ENCODE results near the gene PPM1J. TPM values are rescaled to one million over a fixed set of nuclear protein-coding genes. Genes with fewer than 3 reads are reported as not detected.

The PPM1J gene
- total RNA-seq, 4 donors from 2014 or later, result 0.42 to 3.6 (median 2.3) TPM

DNA sequence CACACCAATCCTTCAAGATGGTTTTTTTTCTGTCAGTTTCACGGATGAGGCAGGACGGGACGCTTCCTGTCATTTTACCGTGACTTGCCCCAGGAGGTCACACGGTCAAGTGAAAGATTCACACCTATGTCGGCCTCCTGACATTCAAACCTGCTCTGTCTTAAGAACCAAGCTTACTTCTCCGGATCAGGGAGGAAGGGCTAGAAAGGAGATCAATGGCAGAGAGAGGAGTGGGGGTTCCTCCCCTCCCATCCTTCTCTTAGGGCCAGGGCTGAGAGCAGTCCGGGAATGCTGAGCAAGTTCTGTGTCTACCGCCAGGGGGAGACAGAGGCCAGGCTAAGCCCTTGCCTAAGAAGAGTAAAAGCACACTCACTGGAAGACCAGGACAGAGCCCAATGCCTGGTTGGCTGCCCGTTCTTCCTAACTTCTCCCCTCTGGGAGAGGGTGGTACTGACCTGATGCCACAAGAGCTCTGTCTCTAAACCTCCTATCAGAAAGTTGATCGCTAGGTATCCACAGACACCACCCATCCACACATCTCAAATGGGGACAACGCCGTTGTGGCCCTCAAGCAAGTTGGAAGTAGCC lies 1.1 kb upstream of the PPM1J start:
- H3K27me3 ChIP-seq, result peaks cover 0 to 15% (median 0%) of the 10 kb centered on the region in 4 donors
- peak; percentile 96 for DNase-seq (ENCODE audit: extremely low spot score)
- H3K36me3 ChIP-seq, result no peaks in the 10 kb centered on the region
- peaks cover 18 to 44% (median 33%) of the 10 kb centered on the region in 4 donors for H3K4me1 ChIP-seq
- 17% methylated on average over 13 of the region's 13 CpGs for WGBS
- H3K9me3 ChIP-seq, result no peaks in the 10 kb centered on the region
- H3K4me3 ChIP-seq, result peak overlapping the region; percentile 68 to 81 (median 71)
- H3K27ac ChIP-seq (replicated peaks in 1 of 4), result peak overlapping the region; percentile 65 to 81 (median 75)
- TF ChIP-seq, protein P1, sequence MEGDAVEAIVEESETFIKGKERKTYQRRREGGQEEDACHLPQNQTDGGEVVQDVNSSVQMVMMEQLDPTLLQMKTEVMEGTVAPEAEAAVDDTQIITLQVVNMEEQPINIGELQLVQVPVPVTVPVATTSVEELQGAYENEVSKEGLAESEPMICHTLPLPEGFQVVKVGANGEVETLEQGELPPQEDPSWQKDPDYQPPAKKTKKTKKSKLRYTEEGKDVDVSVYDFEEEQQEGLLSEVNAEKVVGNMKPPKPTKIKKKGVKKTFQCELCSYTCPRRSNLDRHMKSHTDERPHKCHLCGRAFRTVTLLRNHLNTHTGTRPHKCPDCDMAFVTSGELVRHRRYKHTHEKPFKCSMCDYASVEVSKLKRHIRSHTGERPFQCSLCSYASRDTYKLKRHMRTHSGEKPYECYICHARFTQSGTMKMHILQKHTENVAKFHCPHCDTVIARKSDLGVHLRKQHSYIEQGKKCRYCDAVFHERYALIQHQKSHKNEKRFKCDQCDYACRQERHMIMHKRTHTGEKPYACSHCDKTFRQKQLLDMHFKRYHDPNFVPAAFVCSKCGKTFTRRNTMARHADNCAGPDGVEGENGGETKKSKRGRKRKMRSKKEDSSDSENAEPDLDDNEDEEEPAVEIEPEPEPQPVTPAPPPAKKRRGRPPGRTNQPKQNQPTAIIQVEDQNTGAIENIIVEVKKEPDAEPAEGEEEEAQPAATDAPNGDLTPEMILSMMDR (IDR thresholded peaks at IDR 0.05), result peak; percentile 89 to 94 (median 93)
- no peak for TF ChIP-seq POLR2A (IDR thresholded peaks at IDR 0.05; ENCODE audit: low read depth)
- TF ChIP-seq POLR2AphosphoS5 (IDR thresholded peaks at IDR 0.05), result peak in 1 of 2 donors; percentile 68
- no peak for TF ChIP-seq EP300 (IDR thresholded peaks at IDR 0.05)
- intact Hi-C loops (cut with DNase I), result loop anchor here (2.0 to 10.0 kb wide), 4 partner anchors 89 to 356 kb away; partner anchors contain the start of genes LRIG2 and SLC16A1

DNA sequence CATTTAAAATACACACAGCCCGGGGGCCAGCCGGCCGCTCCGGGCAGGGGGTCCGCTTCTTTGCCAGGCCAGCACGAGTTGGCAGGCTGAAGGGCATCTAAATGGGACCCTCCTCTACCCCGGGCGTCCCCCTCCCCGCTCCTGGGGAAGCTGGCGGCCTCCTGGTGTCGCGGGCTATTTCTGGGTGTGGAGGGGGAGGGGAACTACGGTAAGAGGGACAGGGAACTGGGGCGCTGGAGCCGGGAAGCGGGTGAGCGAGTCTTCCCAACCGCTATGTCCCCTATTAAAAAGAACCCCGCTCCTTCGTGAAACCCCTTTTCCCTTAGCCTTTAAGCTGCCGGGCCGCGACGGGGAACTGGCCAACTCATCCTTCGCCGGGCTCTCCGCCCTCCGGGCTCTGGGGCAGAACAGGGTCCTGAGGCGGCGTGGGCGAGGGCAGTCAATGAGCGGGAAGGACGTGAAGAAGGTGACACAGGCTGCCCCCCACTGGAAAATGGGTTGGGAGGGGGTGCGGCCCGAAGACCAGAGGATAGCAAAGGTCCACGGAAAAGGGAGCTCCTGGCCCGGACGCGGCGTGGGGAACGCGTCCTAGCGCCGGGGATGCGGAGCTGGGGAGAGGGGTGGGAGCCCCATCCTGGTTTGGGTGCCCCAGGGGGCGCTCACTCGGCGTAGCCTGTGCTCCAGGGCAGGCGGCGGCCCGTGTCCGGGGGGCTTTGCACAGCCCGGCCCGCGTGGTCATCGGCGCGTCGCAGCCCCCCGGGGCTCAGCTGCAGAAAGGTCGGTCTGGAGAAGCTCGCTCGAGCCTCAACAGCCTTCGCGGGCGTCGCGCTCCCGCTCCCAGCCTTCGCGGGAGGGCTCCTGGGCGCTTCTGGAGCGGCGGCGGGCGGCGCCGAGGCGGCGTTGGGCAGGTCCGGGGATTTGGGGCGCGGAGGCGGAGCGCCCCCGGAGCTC lies 544 bp downstream of the PPM1J start:
- WGBS, result 0% methylated on average over 25 of the region's 86 CpGs
- intact Hi-C loops (cut with DNase I), result loop anchor here (5.0 to 10.0 kb wide), 3 partner anchors 243 to 358 kb away; partner anchors contain the start of genes LRIG2 and SLC16A1
- no peaks in the 10 kb centered on the region for H3K9me3 ChIP-seq
- peak overlapping the region; percentile 68 to 81 (median 71) for H3K4me3 ChIP-seq
- peaks cover 0 to 5% (median 0%) of the 10 kb centered on the region in 4 donors for H3K36me3 ChIP-seq
- peak overlapping the region; percentile 65 to 81 (median 75) for H3K27ac ChIP-seq (replicated peaks in 1 of 4)
- H3K4me1 ChIP-seq, result peaks cover 18 to 44% (median 33%) of the 10 kb centered on the region in 4 donors
- TF ChIP-seq, protein P1 (IDR thresholded peaks at IDR 0.05), result no peak
- no peak for TF ChIP-seq POLR2A (IDR thresholded peaks at IDR 0.05; ENCODE audit: low read depth)
- TF ChIP-seq POLR2AphosphoS5 (IDR thresholded peaks at IDR 0.05), result no peak
- TF ChIP-seq EP300 (IDR thresholded peaks at IDR 0.05), result no peak
- no peak for DNase-seq (ENCODE audit: extremely low spot score)
- peaks cover 0 to 10% (median 0%) of the 10 kb centered on the region in 4 donors for H3K27me3 ChIP-seq

DNA sequence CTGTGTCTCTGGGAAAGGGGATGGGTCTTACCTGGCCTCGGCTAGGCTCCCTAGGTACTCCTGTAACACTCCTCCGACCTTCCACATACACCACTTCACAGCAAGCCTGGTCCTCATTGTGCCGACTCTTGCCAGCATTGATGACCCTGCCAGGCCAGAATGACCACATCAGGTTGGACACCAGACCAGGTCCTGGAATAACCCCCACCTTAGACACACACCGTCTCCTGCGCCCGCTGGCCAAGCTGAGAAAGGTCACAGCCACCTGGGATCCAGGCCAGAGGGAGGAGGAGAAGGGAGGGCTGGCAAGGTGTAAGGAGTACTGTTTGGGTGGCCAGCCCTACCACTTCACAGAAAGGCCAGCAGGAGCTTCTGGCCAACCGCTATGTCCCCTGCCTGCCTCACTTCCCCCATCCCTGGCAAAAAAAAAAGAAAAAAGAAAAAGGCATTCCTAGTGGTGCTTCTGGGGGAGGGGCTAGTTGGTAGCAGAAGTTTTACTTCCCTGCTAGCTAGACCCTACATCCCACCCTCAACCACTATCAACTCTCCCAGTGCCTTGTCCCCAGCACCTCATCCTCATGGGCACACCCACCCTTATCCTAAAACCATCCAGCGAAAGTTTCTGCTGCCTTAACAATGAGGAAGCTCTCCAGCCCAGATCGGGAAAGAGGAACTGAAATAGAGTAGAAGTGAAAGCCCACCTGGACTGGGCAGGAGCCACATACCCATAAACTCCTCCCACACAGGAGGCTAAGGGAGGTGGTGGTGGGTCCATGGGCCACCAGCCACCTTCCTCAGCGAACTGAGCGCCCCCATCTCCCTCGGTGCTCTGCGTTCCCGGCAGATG lies 1.4 kb downstream of the PPM1J start:
- DNase-seq (ENCODE audit: extremely low spot score), result no peak
- H3K9me3 ChIP-seq, result no peaks in the 10 kb centered on the region
- peaks cover 0 to 5% (median 0%) of the 10 kb centered on the region in 4 donors for H3K36me3 ChIP-seq
- peak overlapping the region; percentile 68 to 81 (median 71) for H3K4me3 ChIP-seq
- TF ChIP-seq POLR2AphosphoS5 (IDR thresholded peaks at IDR 0.05), result no peak
- TF ChIP-seq, protein P1 (IDR thresholded peaks at IDR 0.05), result no peak
- no peak for TF ChIP-seq POLR2A (IDR thresholded peaks at IDR 0.05; ENCODE audit: low read depth)
- no peak for TF ChIP-seq EP300 (IDR thresholded peaks at IDR 0.05)
- H3K27me3 ChIP-seq, result peaks cover 0 to under 1% (median 0%) of the 10 kb centered on the region in 4 donors
- H3K27ac ChIP-seq (replicated peaks in 1 of 4), result peak overlapping the region in 1 of 4 donors; percentile 75
- intact Hi-C loops (cut with DNase I), result loop anchor here (10.0 kb wide), 1 partner anchor 331 kb away; no protein-coding TSS in a partner anchor
- WGBS, result 60% methylated on average over 14 of the region's 14 CpGs
- H3K4me1 ChIP-seq, result peaks cover 16 to 38% (median 28%) of the 10 kb centered on the region in 4 donors

DNA sequence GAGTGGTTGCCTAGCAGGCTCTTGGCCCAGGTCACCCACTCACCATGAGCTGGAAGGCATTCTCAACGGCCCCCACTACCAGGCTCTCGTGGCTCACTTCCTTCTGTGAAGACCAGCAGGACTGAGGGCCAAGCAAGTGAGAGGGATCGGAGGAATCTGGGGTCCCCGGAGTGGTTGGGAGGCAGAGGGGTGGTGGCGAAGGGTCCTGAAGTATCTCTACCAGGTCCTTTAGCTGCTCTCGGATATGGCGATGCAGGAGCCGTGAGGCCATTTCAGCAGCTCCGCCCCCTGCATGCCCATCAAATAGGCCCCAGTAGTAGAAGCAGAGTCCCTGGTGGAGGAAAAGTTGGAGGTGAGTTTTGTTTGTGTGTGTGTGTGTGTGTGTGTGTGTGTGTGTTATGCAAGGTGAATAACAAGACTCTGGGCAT lies 2.4 kb downstream of the PPM1J start:
- TF ChIP-seq POLR2A (IDR thresholded peaks at IDR 0.05; ENCODE audit: low read depth), result no peak
- intact Hi-C loops (cut with DNase I), result loop anchor here (10.0 kb wide), 1 partner anchor 332 kb away; no protein-coding TSS in a partner anchor
- no peak for DNase-seq (ENCODE audit: extremely low spot score)

More for the DNA sequence above, 2.4 kb downstream of the PPM1J start:
- no peak overlapping the region for H3K27ac ChIP-seq (replicated peaks in 1 of 4)
- peaks cover 19 to 37% (median 27%) of the 10 kb centered on the region in 4 donors for H3K4me1 ChIP-seq
- no peaks in the 10 kb centered on the region for H3K9me3 ChIP-seq
- WGBS, result 83% methylated on average over 8 of the region's 9 CpGs
- H3K4me3 ChIP-seq, result no peak overlapping the region
- no peaks in the 10 kb centered on the region for H3K27me3 ChIP-seq
- peaks cover 0 to 5% (median 0%) of the 10 kb centered on the region in 4 donors for H3K36me3 ChIP-seq

All from esophagus muscularis mucosa (tissue), 4 donors.